HL-60 (cell line): ENCODE data around the gene ZNF593OS.

ENCODE experiments used
- CTCF ChIP-seq: IDR thresholded peaks from one replicate; pipeline ENCODE4 v1.5.1; 2011; ENCODE audit warnings: low read length, control low read depth, inconsistent platforms; ENCODE audit not compliant: insufficient read depth
- POLR2AphosphoS5 ChIP-seq: IDR thresholded peaks from 2 replicates; pipeline ENCODE4 v1.6.1; 2012; ENCODE audit warnings: low read depth
- TF ChIP-seq, protein P1 (sequence below): IDR thresholded peaks from 2 replicates; pipeline ENCODE4 v1.6.1; 2012; ENCODE audit warnings: low read depth; ENCODE audit not compliant: insufficient replicate concordance

DNA sequence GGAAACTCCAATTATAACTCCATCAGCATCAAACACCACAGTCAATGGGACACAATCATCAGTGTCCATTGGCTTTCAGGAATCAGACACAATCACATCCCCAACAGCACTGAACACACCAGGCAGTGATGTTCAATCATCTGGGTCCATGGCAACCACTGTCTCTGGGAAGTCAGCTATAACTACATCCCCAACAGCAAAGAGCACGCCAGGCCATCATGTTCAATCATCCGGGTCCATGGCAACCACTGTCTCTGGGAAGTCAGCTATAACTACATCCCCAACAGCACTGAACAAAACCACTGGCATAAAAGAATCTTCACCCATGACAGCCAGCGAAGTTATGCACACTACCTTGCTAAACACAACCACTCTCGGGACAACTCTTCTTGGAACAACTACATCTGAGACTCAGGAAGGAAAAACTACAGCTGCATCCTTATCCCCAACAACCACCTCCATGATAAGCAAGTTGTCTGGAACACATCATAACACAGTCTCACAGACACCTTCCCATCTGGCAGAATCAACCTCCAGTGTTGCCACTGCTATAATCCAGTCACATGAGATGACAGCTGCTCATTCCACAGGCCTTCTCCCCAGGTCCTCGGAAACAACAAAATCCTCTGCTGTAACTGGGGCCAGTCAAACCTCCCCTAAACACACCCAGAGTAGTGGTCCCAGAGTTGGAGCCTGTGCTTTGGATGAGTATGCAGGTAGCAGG, 38.7 kb upstream of the ZNF593OS start:
- TF ChIP-seq, protein P1, sequence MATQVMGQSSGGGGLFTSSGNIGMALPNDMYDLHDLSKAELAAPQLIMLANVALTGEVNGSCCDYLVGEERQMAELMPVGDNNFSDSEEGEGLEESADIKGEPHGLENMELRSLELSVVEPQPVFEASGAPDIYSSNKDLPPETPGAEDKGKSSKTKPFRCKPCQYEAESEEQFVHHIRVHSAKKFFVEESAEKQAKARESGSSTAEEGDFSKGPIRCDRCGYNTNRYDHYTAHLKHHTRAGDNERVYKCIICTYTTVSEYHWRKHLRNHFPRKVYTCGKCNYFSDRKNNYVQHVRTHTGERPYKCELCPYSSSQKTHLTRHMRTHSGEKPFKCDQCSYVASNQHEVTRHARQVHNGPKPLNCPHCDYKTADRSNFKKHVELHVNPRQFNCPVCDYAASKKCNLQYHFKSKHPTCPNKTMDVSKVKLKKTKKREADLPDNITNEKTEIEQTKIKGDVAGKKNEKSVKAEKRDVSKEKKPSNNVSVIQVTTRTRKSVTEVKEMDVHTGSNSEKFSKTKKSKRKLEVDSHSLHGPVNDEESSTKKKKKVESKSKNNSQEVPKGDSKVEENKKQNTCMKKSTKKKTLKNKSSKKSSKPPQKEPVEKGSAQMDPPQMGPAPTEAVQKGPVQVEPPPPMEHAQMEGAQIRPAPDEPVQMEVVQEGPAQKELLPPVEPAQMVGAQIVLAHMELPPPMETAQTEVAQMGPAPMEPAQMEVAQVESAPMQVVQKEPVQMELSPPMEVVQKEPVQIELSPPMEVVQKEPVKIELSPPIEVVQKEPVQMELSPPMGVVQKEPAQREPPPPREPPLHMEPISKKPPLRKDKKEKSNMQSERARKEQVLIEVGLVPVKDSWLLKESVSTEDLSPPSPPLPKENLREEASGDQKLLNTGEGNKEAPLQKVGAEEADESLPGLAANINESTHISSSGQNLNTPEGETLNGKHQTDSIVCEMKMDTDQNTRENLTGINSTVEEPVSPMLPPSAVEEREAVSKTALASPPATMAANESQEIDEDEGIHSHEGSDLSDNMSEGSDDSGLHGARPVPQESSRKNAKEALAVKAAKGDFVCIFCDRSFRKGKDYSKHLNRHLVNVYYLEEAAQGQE: no peak
- TF ChIP-seq CTCF (no peak), POLR2AphosphoS5 (no peak)
